HG02642 (cell line): ENCODE data around the gene SLC24A3.

Source experiments
- ATAC-seq: cut with Tn5 transposase; IDR thresholded peaks from one replicate; pipeline ENCODE4 v1.9.1; 2021; ENCODE audit warnings: mild to moderate bottlenecking; ENCODE audit not compliant: unreplicated experiment, poor library complexity

Gene SLC24A3

DNA sequence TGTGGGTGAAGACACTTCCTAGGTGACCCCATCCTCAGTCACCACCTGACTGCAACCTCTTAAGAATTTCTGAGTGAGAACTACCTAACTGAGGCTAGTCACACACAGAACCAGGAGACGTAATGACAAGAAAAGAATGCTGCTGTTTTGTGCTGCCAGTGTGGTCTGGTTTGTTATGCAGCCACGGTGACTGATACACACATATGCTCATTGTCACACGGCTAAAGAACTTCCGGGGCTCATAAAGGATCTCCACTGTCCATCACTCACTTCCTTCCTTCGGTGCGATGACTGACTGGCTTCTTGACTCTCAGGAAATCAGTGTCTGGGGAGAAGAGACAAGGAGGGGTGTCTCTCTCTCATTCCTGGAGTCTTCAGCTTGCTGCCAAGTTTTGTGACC, 88.0 kb downstream of the SLC24A3 start:
- no peak for ATAC-seq

DNA sequence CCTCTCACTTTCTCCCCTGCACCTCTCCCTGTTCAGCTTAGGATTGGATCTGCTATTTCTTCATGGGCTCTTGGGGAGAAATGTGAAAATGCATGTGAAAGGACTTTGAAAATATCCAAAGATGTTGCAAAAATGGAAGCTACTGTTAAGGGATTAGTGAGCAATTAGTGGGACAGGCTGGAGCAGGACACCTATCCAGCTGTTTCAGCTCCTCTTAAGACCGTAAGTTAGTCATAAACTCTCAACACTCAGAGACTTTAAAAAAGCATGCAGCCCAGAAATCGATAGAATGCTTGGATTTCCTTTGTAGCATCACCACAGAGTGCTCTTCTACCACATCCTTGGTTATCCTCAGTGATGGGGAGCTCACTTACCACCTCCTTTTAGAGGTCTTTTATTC, 88.7 kb downstream of the SLC24A3 start:
- ATAC-seq, result no peak

DNA sequence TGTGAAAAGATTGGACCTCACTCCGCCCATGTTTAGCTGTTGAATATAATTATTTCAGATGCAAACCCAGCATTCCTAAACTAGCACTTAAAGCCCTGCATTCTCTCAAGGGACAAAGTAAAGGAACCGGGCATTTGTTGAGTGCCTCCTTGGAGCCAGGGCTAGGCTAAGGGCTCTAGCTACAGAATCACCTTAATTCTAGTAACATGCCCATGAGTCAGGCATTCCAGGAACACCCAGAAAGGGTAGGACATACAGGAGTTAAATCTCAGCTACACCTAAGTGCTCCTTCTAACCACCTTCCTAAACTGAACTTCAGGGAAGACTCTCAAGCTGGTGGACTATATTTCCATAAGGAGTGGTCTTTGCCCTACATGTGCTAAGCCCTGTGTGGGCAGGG, 89.4 kb downstream of the SLC24A3 start:
- ATAC-seq, result no peak

DNA sequence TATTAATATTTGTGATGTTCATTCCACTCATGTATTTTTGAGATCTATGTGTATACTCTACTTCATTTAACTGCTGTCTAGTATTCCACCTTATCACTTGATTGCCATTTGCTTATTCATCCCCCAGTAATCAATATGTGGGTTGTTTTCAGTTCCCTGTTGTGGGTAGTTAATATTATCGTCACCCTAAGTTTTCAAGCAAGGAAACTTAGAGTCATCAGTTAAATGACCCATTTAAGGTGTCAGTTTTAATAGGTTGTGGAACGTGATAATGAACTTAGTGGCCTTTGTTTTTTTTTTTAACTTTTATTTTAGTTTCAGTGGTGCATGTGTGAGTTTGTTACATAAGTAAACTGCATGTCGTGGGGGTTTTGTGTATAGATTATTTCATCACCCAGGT, 90.3 kb downstream of the SLC24A3 start:
- no peak for ATAC-seq

DNA sequence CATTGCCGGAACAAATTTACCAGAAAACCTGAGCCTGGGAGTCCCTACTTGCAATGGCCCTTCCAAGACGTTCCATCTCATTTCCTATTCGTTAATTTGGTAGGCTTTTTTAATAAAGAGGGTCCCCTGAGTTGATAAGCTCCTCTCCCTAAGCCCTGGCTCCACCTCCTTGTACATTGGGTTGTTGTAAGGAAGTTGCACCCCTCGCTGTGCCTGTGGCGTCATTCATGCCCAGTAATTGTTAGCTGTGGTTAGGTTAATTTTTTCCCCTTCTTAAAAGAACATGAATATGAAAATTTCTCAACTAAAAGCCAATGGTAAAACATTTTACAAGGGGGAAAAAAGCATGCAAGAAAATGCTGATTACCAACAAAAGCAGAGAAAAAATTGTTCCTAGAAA, 91.9 kb downstream of the SLC24A3 start:
- no peak for ATAC-seq

DNA sequence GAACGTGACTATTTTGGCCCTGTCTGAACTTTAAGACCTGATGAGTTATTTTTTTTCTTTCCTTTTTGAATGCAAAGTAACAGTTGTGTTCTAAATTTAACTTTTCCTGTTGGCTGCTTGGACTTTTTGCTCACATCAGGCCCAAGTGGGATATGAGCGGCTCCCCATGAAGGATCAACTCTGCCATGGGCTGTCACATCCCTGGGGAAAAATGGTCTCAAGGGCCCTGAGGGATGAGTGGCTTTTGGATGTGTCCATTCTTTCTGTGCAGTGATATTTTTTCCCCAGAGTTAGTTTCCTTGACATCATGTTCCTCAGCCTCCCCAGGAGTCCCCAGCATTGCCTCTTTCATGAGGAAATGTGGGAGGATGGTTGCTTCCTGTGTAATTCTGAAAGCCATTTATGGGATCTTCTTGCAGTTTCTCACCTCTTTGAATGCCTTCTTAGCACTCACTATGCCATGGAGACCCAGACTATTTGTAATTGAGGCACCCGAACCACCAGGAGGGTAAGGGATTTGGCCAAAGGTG, 92.5 kb downstream of the SLC24A3 start:
- ATAC-seq, result no peak

DNA sequence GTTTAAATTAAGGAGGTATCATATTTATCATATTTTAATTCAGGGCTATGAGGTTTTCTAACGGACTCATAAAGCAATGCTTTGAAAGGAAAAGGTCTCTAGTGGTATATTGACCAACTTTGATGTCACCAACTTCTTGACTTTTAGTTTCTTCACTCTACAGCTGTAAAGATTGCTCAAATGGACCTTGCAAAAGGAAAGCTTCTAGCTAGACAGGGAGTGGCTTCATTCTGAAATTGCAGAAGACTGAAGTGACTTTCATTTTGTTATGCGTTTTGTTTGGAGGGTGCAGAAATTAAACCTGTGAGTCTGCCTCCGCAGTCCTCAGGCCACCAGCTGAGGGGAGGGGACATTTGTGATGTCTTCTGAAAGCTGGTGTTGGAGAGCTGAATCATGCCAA, 95.7 kb downstream of the SLC24A3 start:
- no peak for ATAC-seq

DNA sequence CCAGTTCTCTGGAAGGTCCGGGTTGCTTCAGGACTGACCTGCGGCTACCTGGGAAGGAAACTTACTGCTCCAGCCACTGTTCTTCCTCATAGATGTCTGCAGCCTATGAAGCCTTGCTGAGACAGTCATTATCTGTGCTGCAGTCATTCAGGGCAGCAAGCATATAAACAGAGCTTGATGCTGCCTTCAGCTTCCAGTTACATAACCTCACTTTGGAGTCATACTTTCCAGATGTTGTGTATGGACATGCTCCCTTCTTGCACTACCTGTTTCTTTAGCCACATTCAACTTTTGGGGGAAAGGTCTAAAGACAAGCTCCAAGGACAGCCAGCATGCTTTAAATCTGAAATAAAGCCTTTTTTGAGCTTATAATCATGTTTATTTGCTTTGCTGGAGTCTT, 98.1 kb downstream of the SLC24A3 start:
- ATAC-seq, result no peak

DNA sequence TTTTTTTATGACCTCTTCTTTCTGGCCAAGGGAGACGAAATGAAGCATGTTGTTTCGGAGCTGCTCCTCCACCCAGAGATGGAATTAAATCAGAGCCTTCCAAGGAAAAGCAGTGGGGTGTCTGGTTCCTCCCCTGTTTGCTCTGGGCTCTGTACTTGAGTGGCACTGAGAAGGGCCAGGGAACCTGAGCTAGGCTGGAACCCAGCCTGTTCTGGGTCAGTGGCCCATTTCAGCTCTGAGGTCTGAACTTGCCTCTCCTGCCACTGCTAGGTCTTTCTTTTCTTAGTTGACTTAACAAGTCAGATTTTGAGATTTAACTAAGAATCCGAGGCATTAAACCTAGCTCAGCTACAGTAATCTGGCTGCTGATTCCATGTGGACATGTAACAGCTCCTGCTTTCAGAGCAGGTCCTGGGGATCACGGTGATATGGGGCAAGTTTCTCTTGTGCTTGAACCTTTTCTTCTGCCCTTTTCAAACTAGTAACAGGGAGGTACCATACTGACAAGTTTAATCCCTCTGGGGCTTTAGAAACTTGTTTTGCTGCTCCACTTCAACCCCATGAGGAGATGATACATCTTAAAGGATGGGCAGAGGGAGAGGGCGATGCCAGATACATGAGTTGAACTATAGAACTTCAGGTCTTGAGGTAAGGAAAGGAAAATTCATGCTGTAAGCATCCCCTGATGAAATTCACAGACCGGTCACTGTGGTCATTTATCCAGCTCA, 101.1 kb downstream of the SLC24A3 start:
- no peak for ATAC-seq

DNA sequence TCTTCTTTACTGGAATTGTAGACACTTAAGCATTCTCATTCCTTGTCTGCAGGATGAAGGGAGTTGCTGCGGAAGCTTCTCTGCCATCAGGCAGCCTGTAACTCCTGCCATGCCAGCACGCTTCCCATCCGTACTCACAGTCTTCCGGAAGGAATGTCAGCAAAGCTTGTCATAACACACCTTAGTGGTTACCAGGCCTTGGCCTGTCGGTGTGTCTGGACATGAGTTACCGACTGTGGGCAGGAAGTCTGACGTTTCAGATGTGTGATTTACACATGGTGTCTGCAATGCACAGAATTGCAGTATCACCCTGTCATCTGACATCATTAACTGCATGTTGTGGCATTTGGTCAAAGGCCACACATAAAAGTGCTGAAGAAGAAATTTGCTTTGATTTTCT, 102.2 kb downstream of the SLC24A3 start:
- ATAC-seq, result no peak

DNA sequence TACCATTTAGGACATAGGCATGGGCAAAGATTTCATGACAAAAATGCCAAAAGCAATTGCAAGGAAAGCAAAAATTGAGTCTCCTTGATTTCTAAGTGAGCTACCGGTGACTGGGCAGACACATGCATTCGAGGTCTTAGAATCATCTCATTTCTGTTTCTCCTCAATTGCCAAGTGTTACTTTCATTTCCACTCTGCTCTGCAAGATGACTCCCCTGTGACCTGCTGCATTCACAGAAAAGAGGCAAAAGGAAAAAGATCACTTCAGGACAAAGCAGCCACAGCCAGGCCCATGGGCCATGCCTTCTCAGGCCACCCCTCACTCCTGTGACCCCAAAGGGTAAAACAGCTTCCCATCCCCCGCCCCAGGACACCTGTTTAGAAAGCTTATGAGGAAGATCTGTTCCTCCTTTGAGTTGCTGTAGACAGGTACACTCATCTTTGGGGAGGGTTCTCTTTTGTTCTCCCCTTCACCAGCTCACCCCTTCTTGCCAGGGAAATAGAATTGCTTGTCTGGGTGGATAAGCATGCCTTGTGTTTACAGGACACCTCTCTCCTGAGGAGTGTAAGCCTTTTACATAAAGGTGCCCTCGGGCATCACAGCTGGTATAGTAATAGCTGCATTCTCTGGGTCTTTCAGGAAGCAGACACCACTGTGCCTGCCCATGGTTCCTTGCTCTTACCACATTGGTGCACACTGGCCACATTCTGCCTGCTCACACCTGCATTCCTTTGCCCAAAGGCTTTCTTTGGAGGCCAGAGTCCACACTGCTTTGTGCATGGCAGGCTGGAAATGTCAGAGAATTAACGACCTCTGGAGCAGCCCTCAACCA, 105.0 kb downstream of the SLC24A3 start:
- no peak for ATAC-seq

DNA sequence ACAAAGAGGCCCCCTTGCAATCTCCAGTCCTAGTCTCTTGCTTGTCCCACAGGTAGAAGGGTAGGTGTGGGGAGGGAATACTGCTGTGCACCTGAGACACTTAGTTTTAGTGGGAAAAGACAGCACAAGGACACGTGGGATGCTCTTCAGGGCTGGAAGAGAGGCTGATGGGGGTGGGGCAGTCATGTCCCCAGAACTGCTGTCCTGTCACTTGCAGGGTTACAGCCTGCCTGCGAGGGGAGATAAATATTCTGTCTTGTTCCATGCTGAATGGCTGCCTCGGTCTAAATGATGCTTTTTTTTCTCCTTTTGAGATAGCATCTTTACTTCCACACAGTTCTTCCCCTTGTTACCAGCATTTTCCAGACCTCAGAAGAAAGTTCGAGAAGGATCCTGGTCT, 106.2 kb downstream of the SLC24A3 start:
- ATAC-seq, result no peak

DNA sequence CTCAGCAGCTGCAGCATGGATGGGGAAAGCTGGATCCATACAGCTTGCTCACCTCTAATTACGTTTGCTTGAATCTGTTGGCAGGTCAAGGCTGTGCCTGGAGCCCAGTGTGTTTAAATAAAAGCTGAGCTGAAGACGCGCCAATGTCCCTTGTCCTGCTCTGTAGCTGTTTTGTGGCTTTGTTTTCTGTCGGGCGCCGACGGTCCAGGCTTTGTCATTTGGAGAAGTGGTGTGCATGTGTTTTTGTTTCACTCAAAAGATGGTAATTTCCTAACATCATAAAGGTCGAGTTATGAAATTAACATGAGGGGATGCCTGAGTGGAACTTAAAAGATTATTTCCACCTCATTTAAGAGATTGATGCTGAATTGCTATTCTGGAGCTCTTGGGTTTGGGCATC, 107.6 kb downstream of the SLC24A3 start:
- ATAC-seq, result no peak

DNA sequence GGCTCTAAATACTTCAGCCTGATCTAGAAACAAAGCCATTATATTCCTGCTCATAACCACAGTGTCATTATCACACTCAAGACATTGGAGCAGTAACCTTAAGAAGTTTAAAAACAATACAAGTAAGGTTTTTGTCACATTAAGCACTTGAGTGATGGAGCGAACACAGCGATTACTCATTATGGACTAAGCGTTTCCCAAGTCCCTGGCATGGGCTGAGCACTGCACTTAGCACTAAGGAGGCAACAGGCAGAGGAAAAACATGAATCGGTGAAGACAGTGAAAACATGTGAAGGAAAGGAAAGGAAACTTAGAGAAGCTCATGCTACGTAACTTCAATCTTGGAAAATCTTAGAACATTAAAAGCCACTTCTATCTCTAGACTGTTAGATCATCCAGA, 108.7 kb downstream of the SLC24A3 start:
- ATAC-seq, result no peak

DNA sequence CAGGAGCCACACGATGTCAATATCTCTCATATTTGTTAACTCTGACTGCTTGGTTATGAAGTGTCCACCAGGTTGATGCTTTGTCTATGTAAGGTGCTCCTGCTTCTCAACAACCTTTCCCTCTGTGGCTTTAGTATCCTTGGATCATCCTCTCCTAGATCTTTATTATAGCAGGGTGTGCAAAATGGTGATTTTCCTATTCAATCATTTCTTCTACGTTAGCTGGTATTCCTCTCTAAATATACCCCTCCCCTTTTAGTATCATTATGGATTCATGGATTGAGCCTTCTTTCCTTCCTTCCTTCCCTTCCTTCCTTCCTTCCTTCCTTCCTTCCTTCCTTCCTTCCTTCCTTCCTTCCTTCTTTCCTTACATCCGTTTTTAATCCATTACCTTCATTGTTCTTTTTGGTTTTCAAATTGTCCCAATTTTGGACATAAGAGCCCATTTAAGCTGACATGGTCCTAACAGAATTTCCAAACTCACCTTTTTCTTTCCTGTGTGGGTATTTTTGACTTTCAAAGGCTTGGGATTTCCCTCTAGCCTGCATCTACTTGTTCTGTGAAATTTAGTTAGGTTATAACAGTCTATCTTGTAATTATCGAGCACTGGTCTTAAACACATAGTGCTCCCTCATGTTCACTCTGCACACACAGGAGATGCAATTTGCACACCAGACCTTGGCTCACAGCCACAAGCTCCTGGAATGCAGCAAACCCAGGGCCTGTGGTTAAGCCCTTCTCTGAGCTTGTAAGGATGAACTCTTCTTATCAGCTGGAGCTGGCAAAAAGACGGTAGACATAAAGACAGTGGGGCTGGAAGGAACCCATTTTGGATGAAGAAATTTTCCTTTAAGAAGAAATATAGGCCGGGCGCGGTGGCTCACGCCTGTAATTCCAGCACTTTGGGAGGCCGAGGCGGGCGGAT, 109.9 kb downstream of the SLC24A3 start:
- no peak for ATAC-seq

DNA sequence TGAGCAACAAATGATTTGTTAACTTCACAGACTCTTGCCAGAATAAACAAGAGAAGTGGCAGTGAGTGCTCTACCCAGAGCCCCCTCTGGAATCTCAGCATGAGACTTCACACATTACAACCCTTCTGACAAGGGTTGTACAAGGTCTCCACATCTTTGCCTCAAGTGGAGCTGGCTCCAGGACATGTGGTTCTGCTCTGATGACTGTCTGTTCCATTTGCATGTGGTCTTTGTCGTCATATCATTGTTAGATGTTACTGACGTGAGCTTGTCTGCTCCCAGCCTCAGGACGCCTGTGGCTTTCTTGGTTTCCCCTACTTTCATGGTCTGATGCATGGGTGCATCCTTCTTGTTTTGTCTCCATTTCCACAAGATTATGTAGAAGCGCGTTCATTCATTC, 115.0 kb downstream of the SLC24A3 start:
- no peak for ATAC-seq

DNA sequence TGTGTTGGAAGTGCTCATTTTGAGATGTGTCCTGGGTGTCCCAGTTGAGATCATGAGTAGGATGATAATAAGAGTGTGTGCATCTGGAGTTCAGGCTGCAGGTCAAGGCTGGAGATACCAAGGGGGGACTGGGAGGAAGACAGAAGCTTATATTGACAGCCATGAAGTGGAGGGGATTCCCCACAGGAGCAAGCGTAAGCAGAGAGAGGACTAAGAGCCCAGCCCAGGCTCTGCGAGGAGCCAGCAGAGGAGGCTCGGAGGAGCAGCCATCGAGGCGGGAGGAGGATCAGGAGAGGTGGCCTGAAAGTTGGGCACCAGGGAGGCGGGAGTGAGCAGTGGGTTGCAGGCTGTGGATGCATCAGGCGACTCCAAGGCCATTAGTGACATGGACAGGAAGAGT, 116.2 kb downstream of the SLC24A3 start:
- no peak for ATAC-seq

DNA sequence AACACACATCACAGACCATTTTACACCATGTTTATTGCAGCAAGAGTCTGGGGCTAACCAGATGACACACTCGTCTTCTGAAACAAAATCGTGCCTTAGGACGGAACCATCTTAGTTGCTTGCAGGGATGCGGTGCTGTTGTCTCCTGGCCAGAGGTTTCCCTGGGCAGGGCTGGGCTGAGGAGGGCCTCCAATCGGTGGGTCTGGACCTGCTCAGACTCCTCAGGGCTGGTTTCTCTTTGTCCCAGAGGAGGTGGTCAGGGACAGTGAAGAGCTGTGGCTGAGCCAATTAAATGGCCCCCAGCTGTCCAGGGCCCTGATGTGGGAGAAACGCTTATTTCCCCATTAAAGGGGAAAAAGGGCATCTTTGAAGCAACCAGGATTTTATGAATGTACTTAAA, 117.6 kb downstream of the SLC24A3 start:
- no peak for ATAC-seq

DNA sequence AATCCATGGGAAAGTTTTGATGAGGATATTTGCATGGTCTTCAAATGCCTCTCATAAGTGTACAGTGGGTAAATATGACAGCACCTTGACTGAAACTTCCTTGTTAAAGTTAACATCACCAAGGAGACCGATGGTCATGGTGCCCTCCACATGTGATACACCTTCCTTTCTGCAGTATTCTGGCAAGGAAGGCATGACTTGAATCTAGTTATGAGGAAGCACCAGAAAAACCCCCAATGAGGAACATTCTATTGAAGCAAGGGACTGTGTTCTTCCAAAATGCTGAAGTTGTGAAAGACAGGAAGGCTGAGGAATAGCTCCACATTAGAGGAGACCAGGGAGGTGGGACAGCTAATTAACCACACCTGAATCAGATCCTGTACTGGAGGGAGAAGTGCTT, 118.3 kb downstream of the SLC24A3 start:
- no peak for ATAC-seq

DNA sequence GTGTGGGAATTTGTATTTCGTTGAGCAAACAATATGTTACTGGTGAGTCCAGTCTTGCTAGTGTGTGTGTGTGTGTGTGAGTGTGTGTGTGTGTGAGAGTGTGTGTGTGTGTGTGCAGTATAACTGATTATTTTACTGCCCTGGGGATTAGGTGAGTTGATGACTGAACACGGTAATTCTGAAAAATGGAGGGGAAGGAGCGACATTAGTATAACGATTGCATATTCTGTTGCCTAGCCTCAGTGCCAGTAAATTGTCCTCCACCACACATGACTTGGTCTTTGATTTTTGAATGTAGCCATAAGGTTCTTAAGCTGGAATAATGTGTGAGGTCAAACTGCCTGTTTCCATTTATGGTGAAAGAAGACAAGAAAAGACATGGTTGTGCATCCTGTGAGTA, 121.1 kb downstream of the SLC24A3 start:
- no peak for ATAC-seq

DNA sequence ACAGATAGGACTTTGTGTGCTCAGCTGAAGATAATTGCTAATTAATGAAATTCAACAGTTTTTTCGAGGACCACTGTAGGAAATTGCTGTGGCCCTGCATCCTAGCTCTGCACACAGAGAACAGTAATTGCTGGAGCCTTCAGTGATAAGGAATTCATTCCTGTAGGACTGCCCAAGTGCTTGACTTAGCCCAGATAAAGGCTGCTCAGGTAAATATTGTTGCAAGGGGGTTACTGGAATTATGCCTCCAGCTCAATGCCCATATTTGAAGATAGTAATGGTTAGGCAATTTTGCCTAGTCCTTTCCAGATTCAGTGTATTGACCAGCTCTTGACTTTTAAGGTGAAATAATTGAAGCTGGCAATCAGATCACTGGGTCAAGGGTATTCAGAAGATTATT, 122.9 kb downstream of the SLC24A3 start:
- no peak for ATAC-seq
